Measurements from ENCODE around the gene CNNM4.
"Not testable (repeated sequence)": the region's sequence is repeated elsewhere in the genome, so short reads cannot be mapped to it uniquely, and the experiment has no call there.

Gene CNNM4

DNA sequence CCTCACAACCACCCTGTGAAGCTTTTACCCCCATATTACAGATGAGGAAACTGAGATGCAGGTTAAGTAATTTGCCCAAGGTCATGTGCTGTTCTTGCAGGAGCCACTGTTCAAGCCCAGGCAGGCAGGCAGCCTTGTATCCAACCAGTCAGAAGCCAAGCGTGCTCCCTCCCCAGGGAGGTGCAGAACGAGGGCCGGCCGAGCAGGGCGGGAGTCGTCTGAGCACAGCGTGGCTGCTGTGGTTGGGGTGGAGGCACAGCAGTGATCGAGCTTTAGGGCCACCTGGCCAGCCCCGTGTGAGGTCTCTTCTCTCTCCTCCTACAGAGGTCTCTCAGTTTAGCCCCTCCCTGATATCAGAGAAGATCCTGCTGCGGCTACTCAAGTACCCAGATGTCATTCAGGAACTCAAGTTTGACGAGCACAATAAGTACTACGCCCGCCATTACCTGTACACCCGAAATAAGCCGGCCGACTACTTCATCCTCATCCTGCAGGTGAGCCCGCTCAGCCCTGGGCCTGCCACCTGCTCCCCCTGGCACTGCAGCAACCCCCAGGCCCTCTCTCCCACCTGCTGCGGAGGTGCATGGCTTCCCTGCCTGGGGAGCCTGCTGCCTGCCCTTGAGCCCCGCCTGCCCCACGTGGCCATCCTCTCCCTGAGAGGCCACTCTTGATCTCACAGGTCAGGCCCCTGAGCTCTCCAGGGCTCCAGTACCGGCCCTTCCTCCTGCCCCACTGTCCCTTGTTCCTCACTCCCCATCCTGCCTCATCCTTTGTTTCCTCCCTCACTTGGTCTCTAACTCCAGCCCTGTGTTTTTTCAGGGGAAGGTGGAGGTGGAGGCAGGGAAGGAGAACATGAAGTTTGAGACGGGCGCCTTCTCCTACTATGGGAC, 38.3 kb downstream of the CNNM4 start:
- no peak for FAIRE-seq
- TF ChIP-seq POLR2A (IDR thresholded peaks at IDR 0.05; ENCODE audit: low read depth, low read length) (no peak), TAF1 (IDR thresholded peaks at IDR 0.05; ENCODE audit: borderline replicate concordance, low read depth, low read length) (no peak), POLR2AphosphoS5 (IDR thresholded peaks at IDR 0.05; ENCODE audit: low read depth, low read length) (no peak)
- DNase-seq (ENCODE audit: insufficient read length) = no peak

DNA sequence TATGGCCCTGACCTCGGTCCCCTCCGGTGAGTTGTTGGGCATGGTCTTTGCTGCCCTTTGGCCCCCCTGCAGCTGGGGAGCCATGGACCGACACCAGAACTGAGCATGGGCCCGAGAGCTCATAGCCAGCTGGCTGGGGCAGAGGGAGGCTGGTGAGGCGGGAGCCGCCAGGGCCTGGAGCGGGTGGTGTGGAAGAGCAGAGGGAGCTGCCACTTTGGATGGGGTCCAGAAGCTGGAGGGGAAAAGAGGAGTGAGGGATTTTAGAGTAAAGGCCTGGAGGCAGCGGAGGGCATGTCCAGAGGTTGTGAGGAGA, 38.9 kb downstream of the CNNM4 start:
- no peak for DNase-seq (ENCODE audit: insufficient read length)
- no peak for FAIRE-seq
- no peak for TF ChIP-seq TAF1 (IDR thresholded peaks at IDR 0.05; ENCODE audit: borderline replicate concordance, low read depth, low read length)
- TF ChIP-seq POLR2A (IDR thresholded peaks at IDR 0.05; ENCODE audit: low read depth, low read length) = no peak
- no peak for TF ChIP-seq POLR2AphosphoS5 (IDR thresholded peaks at IDR 0.05; ENCODE audit: low read depth, low read length)

DNA sequence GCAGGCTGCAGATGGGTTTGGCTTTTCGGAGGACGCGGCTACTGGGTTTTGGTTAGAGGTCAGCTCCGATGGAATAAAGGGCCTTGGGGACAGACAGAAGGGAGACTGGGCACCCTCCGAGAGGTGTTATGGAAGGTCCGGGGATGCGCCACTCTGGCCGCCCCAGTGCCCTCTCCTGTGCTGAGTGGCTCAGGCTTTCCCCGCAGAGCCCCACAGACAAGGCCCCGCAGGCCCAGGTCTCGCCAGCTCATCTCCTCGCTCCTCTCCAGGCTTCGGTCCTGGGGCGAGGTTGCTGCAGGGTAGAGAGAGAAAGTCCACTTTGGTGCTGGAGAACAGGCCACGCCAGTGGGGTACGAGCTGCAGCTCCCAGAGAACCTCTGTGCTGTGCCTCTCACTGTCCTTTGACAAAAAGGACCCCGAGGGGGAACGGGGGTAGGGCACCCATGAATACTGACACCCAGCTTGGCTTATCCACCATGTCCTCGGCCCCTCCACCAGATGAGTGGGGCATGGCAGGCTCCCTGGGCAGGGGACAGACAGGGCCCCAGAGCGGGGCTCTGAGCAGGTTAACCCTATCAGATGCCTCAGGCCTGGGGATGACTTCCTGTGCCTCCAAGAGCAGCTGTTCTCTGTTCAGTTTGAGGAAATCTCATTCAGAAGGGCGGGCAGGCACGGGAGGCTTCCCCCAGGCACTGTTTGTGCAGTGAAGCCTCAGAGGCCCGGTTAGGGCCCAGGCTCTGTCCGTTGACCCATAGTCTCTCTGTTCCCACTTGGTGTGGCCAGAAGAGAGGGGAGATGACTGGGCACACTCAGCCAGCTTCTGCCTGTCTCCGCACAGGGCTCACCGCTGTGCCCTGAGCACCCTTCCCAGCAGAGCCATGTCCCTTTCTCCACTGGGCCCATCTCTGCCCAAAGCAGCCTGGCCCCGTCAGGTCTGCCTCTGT, 39.6 kb downstream of the CNNM4 start:
- DNase-seq (ENCODE audit: insufficient read length) (no peak), FAIRE-seq (no peak)
- TF ChIP-seq POLR2A (IDR thresholded peaks at IDR 0.05; ENCODE audit: low read depth, low read length) = no peak
- no peak for TF ChIP-seq POLR2AphosphoS5 (IDR thresholded peaks at IDR 0.05; ENCODE audit: low read depth, low read length)
- no peak for TF ChIP-seq TAF1 (IDR thresholded peaks at IDR 0.05; ENCODE audit: borderline replicate concordance, low read depth, low read length)

DNA sequence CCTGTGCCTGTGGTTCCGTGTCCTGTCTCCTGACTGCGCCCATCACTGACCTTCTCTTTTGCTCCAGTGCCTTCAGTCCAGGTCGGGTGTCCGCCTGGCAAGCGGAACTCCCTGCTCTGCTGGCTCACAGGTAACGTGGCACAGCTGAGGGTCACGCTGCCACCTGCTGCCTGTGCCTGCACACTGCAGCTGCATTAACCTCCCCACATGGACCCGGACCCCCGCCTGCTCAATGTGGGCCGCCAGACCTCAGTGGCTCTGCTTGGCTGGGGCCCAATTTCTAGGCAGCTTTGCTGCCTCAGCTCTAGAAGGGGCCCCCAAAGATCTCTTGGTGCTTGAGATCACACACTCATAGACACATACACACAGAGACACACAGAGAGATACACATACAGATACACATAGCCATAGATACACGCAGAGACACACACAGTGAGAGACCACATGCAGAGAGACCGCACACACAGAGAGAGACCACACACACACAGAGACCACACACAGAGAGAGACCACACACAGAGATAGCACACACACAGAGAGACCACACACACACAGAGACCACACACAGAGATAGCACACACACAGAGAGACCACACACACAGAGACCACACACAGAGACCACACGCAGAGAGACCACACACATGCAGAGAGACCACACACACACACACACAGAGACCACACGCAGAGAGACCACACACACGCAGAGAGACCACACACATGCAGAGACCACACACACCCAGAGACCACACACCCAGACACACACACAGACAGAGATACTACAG, 40.5 kb downstream of the CNNM4 start:
- peak; percentile 85 for DNase-seq (ENCODE audit: insufficient read length)
- FAIRE-seq = peak; percentile 97
- no peak for TF ChIP-seq TAF1 (IDR thresholded peaks at IDR 0.05; ENCODE audit: borderline replicate concordance, low read depth, low read length)
- no peak for TF ChIP-seq POLR2AphosphoS5 (IDR thresholded peaks at IDR 0.05; ENCODE audit: low read depth, low read length)
- no peak for TF ChIP-seq POLR2A (IDR thresholded peaks at IDR 0.05; ENCODE audit: low read depth, low read length)

DNA sequence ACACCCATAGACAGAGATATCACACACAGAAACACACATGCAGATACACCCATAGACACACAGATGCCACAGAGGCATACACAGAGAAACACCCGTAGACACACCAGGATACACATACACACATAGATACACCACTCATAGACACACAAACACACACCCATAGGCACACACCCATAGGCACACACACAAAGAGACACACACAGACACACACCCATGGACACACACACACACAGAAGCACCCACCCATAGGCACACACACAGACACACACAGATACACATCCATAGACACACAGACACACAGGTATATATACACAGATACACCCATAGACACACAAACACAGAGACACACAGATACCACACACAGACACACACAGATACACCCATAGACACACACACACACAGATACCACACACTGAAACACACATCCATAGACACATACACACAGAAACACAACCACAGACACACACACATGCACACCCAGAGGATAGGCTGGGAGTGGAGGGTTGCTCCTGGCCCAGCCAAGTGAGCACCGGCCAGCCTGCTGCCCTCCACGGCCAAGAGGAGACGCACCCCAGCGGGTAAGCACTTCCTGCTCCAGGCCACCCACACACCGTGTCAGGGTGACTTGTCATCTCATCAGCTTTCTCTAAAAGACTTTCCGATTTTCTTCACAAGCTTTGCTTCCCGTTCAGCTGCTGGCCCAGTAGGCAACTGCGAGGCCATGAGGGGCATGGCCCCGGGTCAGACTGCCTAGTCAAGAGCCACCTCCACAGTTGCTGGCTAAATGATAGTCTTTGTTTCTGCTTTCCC, 41.3 kb downstream of the CNNM4 start:
- TF ChIP-seq POLR2A (IDR thresholded peaks at IDR 0.05; ENCODE audit: low read depth, low read length) = peak; percentile 43; the same call in 1 of the 2 replicates
- no peak for TF ChIP-seq TAF1 (IDR thresholded peaks at IDR 0.05; ENCODE audit: borderline replicate concordance, low read depth, low read length)
- DNase-seq (ENCODE audit: insufficient read length) (no peak), FAIRE-seq (peak; percentile 94)

DNA sequence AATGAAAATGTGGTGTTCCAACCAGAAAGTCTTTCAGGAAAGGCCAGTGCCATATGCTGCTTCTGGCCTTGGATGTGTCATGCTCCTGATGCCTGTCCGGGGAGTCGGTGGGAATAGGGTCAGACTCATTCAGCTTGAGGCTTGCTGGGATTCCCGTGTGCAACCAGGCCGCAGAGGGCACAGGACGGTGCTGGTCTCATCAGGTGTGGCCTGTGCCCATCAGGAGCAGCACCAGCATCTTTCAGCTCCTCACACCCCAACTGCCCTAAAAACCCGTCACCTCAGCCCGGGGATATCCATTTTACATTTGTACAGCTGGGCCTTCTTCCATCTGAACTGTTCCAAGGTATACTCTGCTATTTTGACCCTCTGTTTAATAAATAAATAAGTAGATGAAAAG, 42.0 kb downstream of the CNNM4 start:
- TF ChIP-seq POLR2AphosphoS5 (IDR thresholded peaks at IDR 0.05; ENCODE audit: low read depth, low read length) = no peak
- no peak for FAIRE-seq
- DNase-seq (ENCODE audit: insufficient read length) = no peak

DNA sequence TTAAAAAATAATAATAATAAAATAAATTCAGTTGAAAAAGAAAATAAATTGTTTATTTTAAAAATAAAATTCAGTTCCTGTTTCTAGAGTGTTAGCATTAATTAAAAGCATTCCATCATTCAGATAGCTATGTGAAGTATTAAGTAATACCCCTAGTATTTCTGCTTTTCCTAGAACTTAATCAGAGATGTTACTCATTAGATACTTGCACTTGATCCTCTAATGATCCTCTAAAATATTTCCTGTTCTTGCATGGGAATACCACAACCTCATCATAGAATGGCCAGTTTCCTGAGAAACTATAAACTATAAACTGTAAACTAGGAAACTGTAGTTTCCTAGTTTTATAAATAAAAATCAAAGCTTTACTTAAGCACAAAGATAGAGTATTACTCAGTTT, 44.3 kb downstream of the CNNM4 start:
- no peak for DNase-seq (ENCODE audit: insufficient read length)
- FAIRE-seq = no peak
- no peak for TF ChIP-seq POLR2A (IDR thresholded peaks at IDR 0.05; ENCODE audit: low read depth, low read length)
- TF ChIP-seq POLR2AphosphoS5 (IDR thresholded peaks at IDR 0.05; ENCODE audit: low read depth, low read length) = no peak
- TF ChIP-seq TAF1 (IDR thresholded peaks at IDR 0.05; ENCODE audit: borderline replicate concordance, low read depth, low read length) = no peak

DNA sequence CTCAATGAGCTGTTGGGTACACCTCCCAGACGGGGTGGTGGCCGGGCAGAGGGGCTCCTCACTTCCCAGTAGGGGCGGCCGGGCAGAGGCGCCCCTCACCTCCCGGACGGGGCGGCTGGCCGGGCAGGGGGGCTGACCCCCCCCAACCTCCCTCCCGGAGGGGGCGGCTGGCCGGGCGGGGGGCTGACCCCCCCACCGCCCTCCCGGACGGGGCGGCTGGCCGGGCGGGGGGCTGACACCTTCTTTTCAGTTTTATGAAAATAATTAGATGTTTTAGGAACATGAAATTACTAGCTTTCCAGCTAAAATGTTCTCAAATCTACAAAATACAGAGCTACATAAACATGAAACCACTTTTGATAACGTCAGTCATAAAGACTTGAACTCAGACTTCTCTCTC, 45.2 kb downstream of the CNNM4 start:
- not testable (repeated sequence) for DNase-seq (ENCODE audit: insufficient read length); FAIRE-seq

DNA sequence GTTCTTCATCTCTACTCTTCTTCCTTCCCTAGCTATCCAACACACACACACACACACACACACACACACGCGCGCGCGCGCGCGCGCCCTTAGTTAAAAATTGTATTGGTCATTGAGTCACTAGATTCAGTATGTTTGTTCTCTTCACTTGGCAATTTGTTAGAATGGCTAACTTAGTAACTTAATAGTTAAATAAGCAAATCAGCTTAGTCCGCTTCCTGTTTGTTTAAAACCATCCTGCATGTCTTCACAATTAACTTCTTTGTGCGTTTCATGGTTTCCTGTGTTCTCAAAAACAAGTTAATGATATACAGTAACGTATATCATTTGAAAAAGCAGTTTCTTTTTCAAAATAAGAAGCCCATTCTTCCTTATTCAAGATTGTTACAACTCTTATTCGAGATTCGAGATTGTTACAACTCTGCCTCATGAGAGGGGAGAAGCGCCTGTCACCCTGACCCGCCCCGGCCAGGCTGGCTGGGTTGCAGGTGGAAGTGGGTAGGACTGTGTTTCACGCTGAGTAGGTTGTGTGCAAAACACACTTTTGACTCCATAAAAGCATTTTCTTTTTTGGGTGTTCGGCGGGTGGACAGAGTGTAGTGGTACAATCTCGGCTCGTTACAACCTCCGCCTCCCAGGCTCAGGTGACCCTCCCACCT, 45.9 kb downstream of the CNNM4 start:
- DNase-seq (ENCODE audit: insufficient read length) = no peak
- FAIRE-seq = no peak
- TF ChIP-seq POLR2AphosphoS5 (IDR thresholded peaks at IDR 0.05; ENCODE audit: low read depth, low read length) = no peak
- TF ChIP-seq TAF1 (IDR thresholded peaks at IDR 0.05; ENCODE audit: borderline replicate concordance, low read depth, low read length) = no peak

DNA sequence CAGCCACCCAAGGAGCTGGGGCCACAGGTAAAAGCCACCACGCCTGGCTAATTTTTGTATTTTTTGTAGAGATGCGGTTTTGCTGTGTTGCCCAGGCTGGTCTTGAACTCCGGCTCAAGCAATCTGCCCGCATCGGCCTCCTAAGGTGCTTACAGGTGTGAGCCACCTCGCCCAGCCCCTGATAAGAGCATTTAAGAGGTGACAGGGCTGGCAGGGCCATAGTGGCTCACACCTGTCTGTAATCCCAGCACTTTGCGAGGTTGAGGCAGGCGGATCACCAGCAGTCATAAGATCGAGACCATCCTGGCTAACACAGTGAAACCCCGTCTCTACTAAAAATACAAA, 46.4 kb downstream of the CNNM4 start:
- FAIRE-seq (no peak), DNase-seq (ENCODE audit: insufficient read length) (no peak)
- TF ChIP-seq TAF1 (IDR thresholded peaks at IDR 0.05; ENCODE audit: borderline replicate concordance, low read depth, low read length) (no peak), POLR2A (IDR thresholded peaks at IDR 0.05; ENCODE audit: low read depth, low read length) (no peak), POLR2AphosphoS5 (IDR thresholded peaks at IDR 0.05; ENCODE audit: low read depth, low read length) (no peak)

All from GM12892 (cell line).